Retinal pigment epithelial cell (primary cell): ENCODE measurements around the gene SLITRK5.

Experiments used
- DNase-seq: peaks from one replicate; pipeline ENCODE4 v3.0.0-alpha.2; 2010; ENCODE audit warnings: low read depth
- H3K4me3 ChIP-seq: 2 replicates; pipeline ENCODE4 v1.5.1; 2011; ENCODE audit warnings: mild to moderate bottlenecking, low read length, control low read depth, moderate library complexity
- TF ChIP-seq, protein P1 (sequence below): conservative IDR thresholded peaks from 2 replicates; pipeline ENCODE4 v1.5.1; 2011; ENCODE audit warnings: low read depth, low read length, control low read depth, inconsistent platforms

SLITRK5 gene

DNA sequence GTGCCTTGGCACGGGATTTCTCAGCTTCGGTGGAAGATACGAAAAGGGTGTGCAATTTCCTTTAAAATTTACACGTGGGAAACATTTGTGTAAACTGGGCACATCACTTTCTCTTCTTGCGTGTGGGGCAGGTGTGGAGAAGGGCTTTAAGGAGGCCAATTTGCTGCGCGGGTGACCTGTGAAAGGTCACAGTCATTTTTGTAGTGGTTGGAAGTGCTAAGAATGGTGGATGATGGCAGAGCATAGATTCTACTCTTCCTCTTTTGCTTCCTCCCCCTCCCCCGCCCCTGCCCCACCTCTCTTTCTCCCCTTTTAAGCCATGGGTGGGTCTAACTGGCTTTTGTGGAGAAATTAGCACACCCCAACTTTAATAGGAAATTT is 7.2 kb downstream of the SLITRK5 start:
- H3K4me3 ChIP-seq: peak overlapping the region; percentile 61
- TF ChIP-seq, protein P1, sequence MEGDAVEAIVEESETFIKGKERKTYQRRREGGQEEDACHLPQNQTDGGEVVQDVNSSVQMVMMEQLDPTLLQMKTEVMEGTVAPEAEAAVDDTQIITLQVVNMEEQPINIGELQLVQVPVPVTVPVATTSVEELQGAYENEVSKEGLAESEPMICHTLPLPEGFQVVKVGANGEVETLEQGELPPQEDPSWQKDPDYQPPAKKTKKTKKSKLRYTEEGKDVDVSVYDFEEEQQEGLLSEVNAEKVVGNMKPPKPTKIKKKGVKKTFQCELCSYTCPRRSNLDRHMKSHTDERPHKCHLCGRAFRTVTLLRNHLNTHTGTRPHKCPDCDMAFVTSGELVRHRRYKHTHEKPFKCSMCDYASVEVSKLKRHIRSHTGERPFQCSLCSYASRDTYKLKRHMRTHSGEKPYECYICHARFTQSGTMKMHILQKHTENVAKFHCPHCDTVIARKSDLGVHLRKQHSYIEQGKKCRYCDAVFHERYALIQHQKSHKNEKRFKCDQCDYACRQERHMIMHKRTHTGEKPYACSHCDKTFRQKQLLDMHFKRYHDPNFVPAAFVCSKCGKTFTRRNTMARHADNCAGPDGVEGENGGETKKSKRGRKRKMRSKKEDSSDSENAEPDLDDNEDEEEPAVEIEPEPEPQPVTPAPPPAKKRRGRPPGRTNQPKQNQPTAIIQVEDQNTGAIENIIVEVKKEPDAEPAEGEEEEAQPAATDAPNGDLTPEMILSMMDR: no peak
- DNase-seq: no peak

DNA sequence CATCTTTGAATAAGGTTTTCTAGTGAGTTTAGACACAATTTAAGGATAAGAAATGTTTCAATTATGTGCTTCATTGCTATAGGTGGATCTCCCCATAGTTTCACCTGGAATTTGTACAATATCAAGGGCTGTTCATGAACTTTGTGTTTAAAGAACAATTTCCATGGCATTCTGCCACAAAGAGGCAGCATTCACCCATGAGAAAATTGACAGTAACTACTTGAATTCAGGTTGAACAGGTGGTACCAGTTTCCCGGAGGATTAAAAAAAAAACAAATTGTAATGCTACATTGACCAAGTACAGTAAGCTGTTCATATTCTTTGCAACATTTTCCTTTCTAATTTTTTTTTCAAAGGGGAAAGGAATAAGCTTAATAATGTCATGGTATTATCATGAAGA is 9.1 kb downstream of the SLITRK5 start:
- H3K4me3 ChIP-seq: no peak overlapping the region
- TF ChIP-seq, protein P1: peak; percentile 18

DNA sequence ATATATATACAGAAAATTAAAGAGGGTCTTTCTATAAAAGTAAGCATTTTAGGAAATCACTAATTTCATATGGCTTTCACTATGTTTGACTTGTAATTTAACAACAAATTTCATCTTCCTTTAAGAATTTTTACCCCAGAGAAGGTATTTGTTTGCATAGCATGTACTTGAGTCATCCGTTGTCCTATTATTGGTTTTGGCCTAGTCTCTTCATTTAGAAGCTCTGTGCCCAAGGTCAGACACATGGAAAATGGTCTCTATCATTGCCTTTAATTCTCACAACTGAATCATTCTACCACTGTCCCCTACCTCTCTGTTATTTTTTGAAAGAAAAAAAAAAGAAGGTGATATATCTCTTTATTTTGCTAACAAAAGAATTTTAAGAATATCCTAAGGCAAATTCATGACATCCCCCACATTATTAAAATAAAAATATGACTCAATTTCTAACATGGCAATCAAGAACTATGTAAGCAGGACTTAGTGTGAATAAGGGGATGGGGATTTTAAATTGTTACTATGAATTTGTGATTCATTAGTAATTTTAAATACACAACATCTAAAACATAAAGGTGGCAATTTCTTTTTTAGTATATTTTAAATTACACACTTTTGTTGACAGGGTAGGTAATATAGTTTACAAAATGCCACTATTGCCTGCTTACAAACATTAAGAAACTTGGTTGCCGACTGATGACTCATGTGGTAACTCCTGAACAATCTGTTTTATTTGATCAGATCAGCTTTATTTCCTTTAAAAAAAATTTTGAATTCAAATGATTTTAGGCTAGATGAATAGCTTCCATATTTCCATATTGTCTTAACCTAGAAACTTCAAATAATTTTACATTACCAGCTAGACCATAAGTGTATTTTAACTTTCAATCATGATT is 13.9 kb downstream of the SLITRK5 start:
- DNase-seq: no peak
- TF ChIP-seq, protein P1: no peak
- H3K4me3 ChIP-seq: no peak overlapping the region

More for the DNA sequence above, 9.1 kb downstream of the SLITRK5 start:
- no peak for DNase-seq

DNA sequence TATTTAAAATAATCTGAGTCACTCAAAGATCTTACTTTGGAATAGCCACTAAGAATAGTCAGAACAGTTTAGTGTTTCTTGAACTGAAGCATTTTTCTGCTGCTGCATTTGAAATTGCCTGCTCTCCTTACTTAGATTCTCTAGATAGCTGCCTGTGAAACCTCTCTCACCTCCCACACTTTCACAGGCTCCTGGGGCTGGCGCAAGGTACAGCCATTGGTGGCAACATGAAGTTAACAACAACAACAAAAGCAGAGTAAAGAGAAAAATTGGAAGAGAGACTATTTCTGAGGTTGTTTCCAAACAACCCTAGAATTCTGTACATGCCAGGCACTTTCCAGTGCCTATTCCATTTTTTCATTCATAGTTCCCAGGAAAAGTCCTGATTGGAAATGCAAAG is 25.3 kb downstream of the SLITRK5 start:
- no peak for DNase-seq
- no peak overlapping the region for H3K4me3 ChIP-seq
- TF ChIP-seq, protein P1: no peak

DNA sequence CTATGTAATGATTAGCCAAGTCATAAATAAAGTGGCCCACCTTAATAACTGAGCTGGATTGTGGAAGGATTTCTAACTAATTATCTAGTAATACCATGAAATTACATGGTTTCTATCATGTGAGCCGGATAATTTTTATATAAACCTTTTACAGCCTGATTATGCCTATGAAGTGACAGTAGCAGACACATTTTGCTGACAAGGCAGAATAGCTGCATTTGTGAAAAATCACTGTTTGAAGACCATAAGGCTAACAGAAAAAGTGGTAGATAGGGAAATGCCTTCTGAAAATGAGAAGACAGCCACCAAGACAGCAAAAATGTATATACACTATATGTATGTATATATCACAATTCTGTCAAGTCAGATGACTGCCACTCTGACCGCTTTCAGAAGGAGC is 27.1 kb downstream of the SLITRK5 start:
- TF ChIP-seq, protein P1: no peak
- DNase-seq: no peak
- no peak overlapping the region for H3K4me3 ChIP-seq

DNA sequence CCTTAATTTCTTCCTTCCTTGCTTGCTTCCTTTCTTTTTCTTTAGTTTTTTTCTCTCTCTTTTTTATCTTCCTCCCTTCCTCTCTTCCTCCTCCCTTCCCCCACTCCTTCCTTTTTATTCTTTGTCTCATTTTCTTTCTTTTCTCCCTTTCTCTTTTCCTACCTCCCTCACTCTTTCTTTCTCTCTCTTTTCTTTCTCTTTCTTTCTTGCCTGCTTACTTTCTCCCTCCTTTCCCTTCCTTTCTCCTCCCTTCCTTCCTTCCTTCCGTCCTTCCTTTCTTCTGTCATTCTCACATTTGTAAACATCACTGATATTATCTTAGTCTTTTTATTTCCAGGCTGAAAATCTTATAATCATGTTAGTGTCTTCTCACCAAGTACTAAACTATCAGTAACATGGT is 38.8 kb downstream of the SLITRK5 start:
- H3K4me3 ChIP-seq: no peak overlapping the region
- DNase-seq: no peak
- TF ChIP-seq, protein P1: no peak

DNA sequence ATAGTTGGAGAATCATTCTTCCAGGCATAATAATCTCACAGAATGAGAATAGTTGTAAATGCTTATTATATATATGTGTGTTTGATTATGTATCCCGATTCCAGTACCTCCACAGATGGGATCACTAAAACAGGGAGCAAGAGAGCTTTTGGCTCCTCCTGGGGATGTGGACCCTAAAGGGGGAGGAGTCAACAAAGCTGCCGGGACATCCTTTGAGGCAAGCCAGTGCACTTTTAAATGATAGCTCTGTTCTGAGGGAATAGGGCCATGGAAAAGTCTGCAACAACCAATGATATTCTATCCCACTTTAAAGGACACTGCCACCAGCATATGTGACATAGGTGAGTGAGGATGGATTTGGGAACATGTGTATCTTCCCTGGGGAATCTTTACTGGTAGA is 40.8 kb downstream of the SLITRK5 start:
- no peak for DNase-seq
- H3K4me3 ChIP-seq: no peak overlapping the region
- TF ChIP-seq, protein P1: no peak
